ENCODE results near the gene C1orf56. TPM values are rescaled to one million over a fixed set of nuclear protein-coding genes. Genes with fewer than 3 reads are reported as not detected.
A peak's percentile ranks its signal among the peaks of the same experiment; 100 is the strongest.

C1orf56 gene
- total RNA-seq, 4 donors from 2014 or later: 4.3 to 8.7 (median 8.2) TPM

- TF ChIP-seq POLR2AphosphoS5 (IDR thresholded peaks at IDR 0.05) (no peak), POLR2A (IDR thresholded peaks at IDR 0.05; ENCODE audit: low read depth) (no peak), EP300 (IDR thresholded peaks at IDR 0.05) (no peak)
- TF ChIP-seq, protein P1, sequence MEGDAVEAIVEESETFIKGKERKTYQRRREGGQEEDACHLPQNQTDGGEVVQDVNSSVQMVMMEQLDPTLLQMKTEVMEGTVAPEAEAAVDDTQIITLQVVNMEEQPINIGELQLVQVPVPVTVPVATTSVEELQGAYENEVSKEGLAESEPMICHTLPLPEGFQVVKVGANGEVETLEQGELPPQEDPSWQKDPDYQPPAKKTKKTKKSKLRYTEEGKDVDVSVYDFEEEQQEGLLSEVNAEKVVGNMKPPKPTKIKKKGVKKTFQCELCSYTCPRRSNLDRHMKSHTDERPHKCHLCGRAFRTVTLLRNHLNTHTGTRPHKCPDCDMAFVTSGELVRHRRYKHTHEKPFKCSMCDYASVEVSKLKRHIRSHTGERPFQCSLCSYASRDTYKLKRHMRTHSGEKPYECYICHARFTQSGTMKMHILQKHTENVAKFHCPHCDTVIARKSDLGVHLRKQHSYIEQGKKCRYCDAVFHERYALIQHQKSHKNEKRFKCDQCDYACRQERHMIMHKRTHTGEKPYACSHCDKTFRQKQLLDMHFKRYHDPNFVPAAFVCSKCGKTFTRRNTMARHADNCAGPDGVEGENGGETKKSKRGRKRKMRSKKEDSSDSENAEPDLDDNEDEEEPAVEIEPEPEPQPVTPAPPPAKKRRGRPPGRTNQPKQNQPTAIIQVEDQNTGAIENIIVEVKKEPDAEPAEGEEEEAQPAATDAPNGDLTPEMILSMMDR (IDR thresholded peaks at IDR 0.05): no peak
- peaks cover 23 to 30% (median 28%) of the 10 kb centered on the region in 4 donors for H3K36me3 ChIP-seq
- H3K4me1 ChIP-seq: peaks cover 35 to 53% (median 47%) of the 10 kb centered on the region in 4 donors
- H3K27ac ChIP-seq (replicated peaks in 1 of 4): peak overlapping the region; percentile 88 to 96 (median 94)
- no peak for DNase-seq (ENCODE audit: extremely low spot score)
- H3K4me3 ChIP-seq: peak overlapping the region; percentile 77 to 97 (median 92)
- H3K27me3 ChIP-seq: no peaks in the 10 kb centered on the region
- intact Hi-C loops (cut with DNase I): loop anchor here (5.0 kb wide), 1 partner anchor 36 kb away; no protein-coding TSS in a partner anchor
- H3K9me3 ChIP-seq: no peaks in the 10 kb centered on the region
- under 1% methylated on average over 10 of the region's 10 CpGs for WGBS
Observed at GRCh38 chr1:151058692-151059091, 11.1 kb downstream of the C1orf56 start.

- Histone ChIP-seq H3K36me3 (peaks cover 16 to 23% (median 21%) of the 10 kb centered on the region in 4 donors), H3K4me3 (peak within 1 kb of the TSS; percentile 77 to 97 (median 92)), H3K27me3 (no peaks in the 10 kb centered on the region), H3K4me1 (peaks cover 35 to 53% (median 47%) of the 10 kb centered on the region in 4 donors), H3K9me3 (no peaks in the 10 kb centered on the region), H3K27ac (replicated peaks in 1 of 4) (peak within 1 kb of the TSS; percentile 88 to 96 (median 94))
- TF ChIP-seq, protein P1 (IDR thresholded peaks at IDR 0.05): peak in 2 of 3 experiments; percentile 63 to 71
- TF ChIP-seq POLR2A (IDR thresholded peaks at IDR 0.05; ENCODE audit: low read depth): peak; percentile 94
- peak; percentile 95 to 98 for TF ChIP-seq POLR2AphosphoS5 (IDR thresholded peaks at IDR 0.05)
- no peak for TF ChIP-seq EP300 (IDR thresholded peaks at IDR 0.05)
- DNase-seq (ENCODE audit: extremely low spot score): peak; percentile 95
- intact Hi-C loops (cut with DNase I): loop anchor here (5.0 kb wide), 1 partner anchor 37 kb away; no protein-coding TSS in a partner anchor
- WGBS: 0% methylated on average over 13 of the region's 58 CpGs
Observed at GRCh38 chr1:151059109-151060006, 11.8 kb downstream of the C1orf56 start, which contains the start of gene CDC42SE1. Gene CDC42SE1, minus strand, starts transcription at chr1:151059622. Its CDS starts 3,892 bp downstream, at chr1:151055730.

- H3K9me3 ChIP-seq: no peaks in the 10 kb centered on the region
- no peak for DNase-seq (ENCODE audit: extremely low spot score)
- under 1% methylated on average over 15 of the region's 15 CpGs for WGBS
- H3K4me3 ChIP-seq: peak within 1 kb of the TSS; percentile 77 to 97 (median 92)
- peaks cover 35 to 50% (median 46%) of the 10 kb centered on the region in 4 donors for H3K4me1 ChIP-seq
- H3K27me3 ChIP-seq: no peaks in the 10 kb centered on the region
- peak; percentile 74 to 76 for TF ChIP-seq POLR2AphosphoS5 (IDR thresholded peaks at IDR 0.05)
- TF ChIP-seq, protein P1 (IDR thresholded peaks at IDR 0.05): no peak
- H3K27ac ChIP-seq (replicated peaks in 1 of 4): peak within 1 kb of the TSS; percentile 88 to 96 (median 94)
- intact Hi-C loops (cut with DNase I): no loop called here
- peaks cover 10 to 15% (median 14%) of the 10 kb centered on the region in 4 donors for H3K36me3 ChIP-seq
Observed at GRCh38 chr1:151060007-151060656, 12.6 kb downstream of the C1orf56 start, which contains the start of gene MLLT11. Gene MLLT11, plus strand, starts transcription at chr1:151060397. Its CDS starts 6,828 bp downstream, at chr1:151067225.

DNA sequence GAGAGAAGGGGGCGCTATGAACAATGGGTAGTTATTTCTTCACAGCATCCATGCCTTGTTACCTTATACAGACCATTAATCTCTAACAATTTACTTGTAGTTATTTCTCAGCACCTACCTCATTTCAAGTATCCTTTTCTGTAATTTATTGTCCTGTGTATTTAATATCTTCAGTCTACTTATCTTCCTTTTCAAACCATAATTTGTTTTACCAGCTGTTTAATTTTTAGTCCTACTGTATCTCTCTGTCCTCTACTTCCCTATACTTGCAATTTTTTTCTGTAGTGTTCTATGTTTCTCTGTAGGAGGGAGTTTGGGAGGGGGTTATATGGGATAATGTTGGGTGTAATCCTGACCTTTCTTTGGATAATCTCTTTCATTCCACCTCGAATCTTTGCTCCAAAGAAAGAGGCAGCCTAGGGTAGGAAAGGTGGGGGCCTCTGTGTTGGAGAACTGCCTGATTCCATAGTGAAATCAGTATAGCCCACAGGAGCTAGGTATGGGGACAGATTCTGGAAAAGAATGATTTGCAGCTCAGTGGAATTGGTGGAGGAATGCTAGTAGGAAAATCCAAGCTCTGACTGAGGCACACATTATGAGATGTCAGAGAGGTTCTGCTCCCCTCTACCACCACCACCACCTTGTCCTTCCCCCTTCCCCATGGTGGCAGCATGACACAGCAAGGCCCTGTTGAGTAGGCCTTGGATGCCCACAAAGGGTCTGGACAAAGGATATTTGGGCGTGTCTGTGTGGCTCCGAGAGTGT, 13.3 kb downstream of the C1orf56 start:
- H3K27me3 ChIP-seq: no peaks in the 10 kb centered on the region
- peaks cover 28 to 42% (median 40%) of the 10 kb centered on the region in 4 donors for H3K4me1 ChIP-seq
- 49% methylated on average over 4 of the region's 4 CpGs for WGBS
- DNase-seq (ENCODE audit: extremely low spot score): no peak
- peak overlapping the region; percentile 77 to 97 (median 92) for H3K4me3 ChIP-seq
- no peak for TF ChIP-seq EP300 (IDR thresholded peaks at IDR 0.05)
- TF ChIP-seq POLR2AphosphoS5 (IDR thresholded peaks at IDR 0.05): no peak
- TF ChIP-seq, protein P1 (IDR thresholded peaks at IDR 0.05): no peak
- no peak for TF ChIP-seq POLR2A (IDR thresholded peaks at IDR 0.05; ENCODE audit: low read depth)
- peak overlapping the region; percentile 88 to 96 (median 94) for H3K27ac ChIP-seq (replicated peaks in 1 of 4)
- intact Hi-C loops (cut with DNase I): no loop called here
- H3K36me3 ChIP-seq: peaks cover 3 to 8% (median 7%) of the 10 kb centered on the region in 4 donors
- no peaks in the 10 kb centered on the region for H3K9me3 ChIP-seq

Data from esophagus muscularis mucosa (tissue), 4 donors.